Breast epithelium (tissue), 3 donors: Measurements from ENCODE around the gene KIAA0232.

Experiments used
- POLR2A ChIP-seq: fragments of 450-650 bp; IDR thresholded peaks from one replicate; pipeline ENCODE4 v1.6.1; 2016; ENCODE audit warnings: antibody characterized with exemption, mild to moderate bottlenecking, moderate library complexity
- POLR2AphosphoS5 ChIP-seq, 3 donors: sonication (generic); formaldehyde crosslinking; IDR thresholded peaks; one replicate each; pipeline ENCODE4 v1.6.1; 2017; ENCODE audit warnings: antibody characterized with exemption in 3 of 3
- TF ChIP-seq, protein P1 (sequence below), 3 donors: fragments of 450-650 bp; IDR thresholded peaks; one replicate each; pipeline ENCODE4 v1.5.1; 2016 to 2017; ENCODE audit warnings: antibody characterized with exemption in 3 of 3, mild to moderate bottlenecking in 3 of 3, moderate library complexity in 3 of 3

DNA sequence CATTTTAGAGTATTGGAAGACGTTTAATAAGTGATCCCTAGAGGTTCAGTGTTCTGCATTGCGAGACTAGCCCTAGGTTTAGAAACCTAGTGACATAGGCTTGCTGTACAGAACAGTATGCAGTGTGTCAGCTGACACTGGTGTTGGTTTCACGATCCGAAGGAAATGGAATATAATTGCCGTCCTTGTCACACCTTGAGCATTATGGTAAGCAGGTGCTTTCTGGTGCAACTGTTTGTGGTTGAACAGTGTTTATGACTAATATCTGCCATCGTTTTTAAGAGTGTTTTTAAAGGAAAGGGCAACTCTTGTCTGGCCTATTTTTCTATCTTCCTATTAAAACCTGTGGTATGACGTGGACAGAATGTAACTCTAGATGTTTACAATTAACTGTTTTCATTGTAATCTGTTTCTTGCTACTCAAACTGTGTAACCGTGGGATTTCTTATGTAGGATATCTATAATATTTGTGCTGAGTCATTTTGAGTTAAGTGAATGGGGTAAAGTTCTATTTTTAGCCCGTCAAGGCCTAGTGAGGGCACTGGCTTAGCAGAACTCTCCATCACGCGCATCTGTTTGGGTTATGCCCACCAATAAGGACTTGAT is 73.3 kb downstream of the KIAA0232 start:
- TF ChIP-seq POLR2AphosphoS5 (IDR thresholded peaks at IDR 0.05) (no peak), POLR2A (no peak)
- TF ChIP-seq, protein P1, sequence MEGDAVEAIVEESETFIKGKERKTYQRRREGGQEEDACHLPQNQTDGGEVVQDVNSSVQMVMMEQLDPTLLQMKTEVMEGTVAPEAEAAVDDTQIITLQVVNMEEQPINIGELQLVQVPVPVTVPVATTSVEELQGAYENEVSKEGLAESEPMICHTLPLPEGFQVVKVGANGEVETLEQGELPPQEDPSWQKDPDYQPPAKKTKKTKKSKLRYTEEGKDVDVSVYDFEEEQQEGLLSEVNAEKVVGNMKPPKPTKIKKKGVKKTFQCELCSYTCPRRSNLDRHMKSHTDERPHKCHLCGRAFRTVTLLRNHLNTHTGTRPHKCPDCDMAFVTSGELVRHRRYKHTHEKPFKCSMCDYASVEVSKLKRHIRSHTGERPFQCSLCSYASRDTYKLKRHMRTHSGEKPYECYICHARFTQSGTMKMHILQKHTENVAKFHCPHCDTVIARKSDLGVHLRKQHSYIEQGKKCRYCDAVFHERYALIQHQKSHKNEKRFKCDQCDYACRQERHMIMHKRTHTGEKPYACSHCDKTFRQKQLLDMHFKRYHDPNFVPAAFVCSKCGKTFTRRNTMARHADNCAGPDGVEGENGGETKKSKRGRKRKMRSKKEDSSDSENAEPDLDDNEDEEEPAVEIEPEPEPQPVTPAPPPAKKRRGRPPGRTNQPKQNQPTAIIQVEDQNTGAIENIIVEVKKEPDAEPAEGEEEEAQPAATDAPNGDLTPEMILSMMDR (IDR thresholded peaks at IDR 0.05), result no peak
